Measurements from ENCODE around the gene POLR3G.

POLR3G gene

GRCh38 chr5:90504743-90505142 lies 30.1 kb downstream of the POLR3G start:
- DNase-seq = no peak

- no peak for DNase-seq
Observed at GRCh38 chr5:90506221-90506620, 31.6 kb downstream of the POLR3G start.

GRCh38 chr5:90510438-90510837 lies 35.8 kb downstream of the POLR3G start:
- no peak for DNase-seq

GRCh38 chr5:90514520-90514919 lies 39.9 kb downstream of the POLR3G start:
- DNase-seq = no peak

- peak; percentile 3 for DNase-seq
Observed at GRCh38 chr5:90518661-90519060, 44.0 kb downstream of the POLR3G start.

- DNase-seq = no peak
Observed at GRCh38 chr5:90519081-90519480, 44.4 kb downstream of the POLR3G start.

- DNase-seq = no peak
Observed at GRCh38 chr5:90528601-90529193, 54.0 kb downstream of the POLR3G start.

GRCh38 chr5:90529194-90529938 lies 54.7 kb downstream of the POLR3G start, which contains the start of gene LYSMD3:
Gene LYSMD3 (minus strand): TSS chr5:90529584. CDS start chr5:90525289, 4,295 bp downstream.
- peak; percentile 96 for DNase-seq

- peak; percentile 78 for DNase-seq
Observed at GRCh38 chr5:90529939-90530677, 55.4 kb downstream of the POLR3G start.

GRCh38 chr5:90530736-90531487 lies 56.2 kb downstream of the POLR3G start:
- no peak for DNase-seq

GRCh38 chr5:90533794-90534193 lies 59.1 kb downstream of the POLR3G start:
- DNase-seq = no peak

- DNase-seq = no peak
Observed at GRCh38 chr5:90534922-90535321, 60.3 kb downstream of the POLR3G start.

GRCh38 chr5:90542827-90543519 lies 68.3 kb downstream of the POLR3G start:
- no peak for DNase-seq

GRCh38 chr5:90545511-90545910 lies 70.8 kb downstream of the POLR3G start:
- no peak for DNase-seq

GRCh38 chr5:90546216-90546837 lies 71.7 kb downstream of the POLR3G start:
- DNase-seq = no peak

- DNase-seq = no peak
Observed at GRCh38 chr5:90547072-90547536, 72.4 kb downstream of the POLR3G start.

GRCh38 chr5:90548069-90548593 lies 73.5 kb downstream of the POLR3G start:
- DNase-seq = peak; percentile 96

- no peak for DNase-seq
Observed at GRCh38 chr5:90549223-90549622, 74.6 kb downstream of the POLR3G start.

- no peak for DNase-seq
Observed at GRCh38 chr5:90549729-90550275, 75.1 kb downstream of the POLR3G start.

GRCh38 chr5:90550963-90551362 lies 76.3 kb downstream of the POLR3G start:
- no peak for DNase-seq

- DNase-seq = no peak
Observed at GRCh38 chr5:90551376-90551775, 76.7 kb downstream of the POLR3G start.
